ELR (cell line): ENCODE data around the gene COL23A1.

Source experiments
- DNase-seq: peaks from one replicate; pipeline ENCODE4 v3.0.0-alpha.2; 2015; ENCODE audit warnings: low read depth

Gene COL23A1

GRCh38 chr5:178474562-178475184 lies 115.5 kb downstream of the COL23A1 start:
- DNase-seq = no peak

- no peak for DNase-seq
These were observed 116.3 kb downstream of the COL23A1 start for GRCh38 chr5:178473854-178474253.

GRCh38 chr5:178472138-178472537 lies 118.1 kb downstream of the COL23A1 start:
- no peak for DNase-seq

- DNase-seq = no peak
These were observed 118.5 kb downstream of the COL23A1 start for GRCh38 chr5:178471711-178472110.

GRCh38 chr5:178470760-178471025 lies 119.5 kb downstream of the COL23A1 start:
- DNase-seq = no peak

- no peak for DNase-seq
These were observed 120.0 kb downstream of the COL23A1 start for GRCh38 chr5:178469975-178470759.

GRCh38 chr5:178469011-178469974 lies 120.9 kb downstream of the COL23A1 start:
- no peak for DNase-seq

GRCh38 chr5:178468196-178468685 lies 122.0 kb downstream of the COL23A1 start:
- no peak for DNase-seq

GRCh38 chr5:178467568-178468195 lies 122.5 kb downstream of the COL23A1 start:
- DNase-seq = peak; percentile 5

- DNase-seq = no peak
These were observed 123.0 kb downstream of the COL23A1 start for GRCh38 chr5:178467205-178467567.

- no peak for DNase-seq
These were observed 123.9 kb downstream of the COL23A1 start for GRCh38 chr5:178466342-178466741.

- DNase-seq = no peak
These were observed 124.3 kb downstream of the COL23A1 start for GRCh38 chr5:178465861-178466288.

GRCh38 chr5:178465228-178465860 lies 124.8 kb downstream of the COL23A1 start:
- DNase-seq = no peak

- DNase-seq = no peak
These were observed 125.7 kb downstream of the COL23A1 start for GRCh38 chr5:178464431-178465048.

GRCh38 chr5:178463321-178464155 lies 126.7 kb downstream of the COL23A1 start:
- no peak for DNase-seq

- no peak for DNase-seq
These were observed 127.4 kb downstream of the COL23A1 start for GRCh38 chr5:178462816-178463215.

GRCh38 chr5:178462076-178462475 lies 128.1 kb downstream of the COL23A1 start:
- DNase-seq = no peak

GRCh38 chr5:178461004-178461730 lies 129.0 kb downstream of the COL23A1 start:
- peak; percentile 33 for DNase-seq

- DNase-seq = no peak
These were observed 129.6 kb downstream of the COL23A1 start for GRCh38 chr5:178460598-178460997.

GRCh38 chr5:178460174-178460573 lies 130.0 kb downstream of the COL23A1 start:
- no peak for DNase-seq
